ENCODE measurements around the gene MESD. TPM values are rescaled to one million over a fixed set of nuclear protein-coding genes. Genes with fewer than 3 reads are reported as not detected.

The MESD gene
- total and polyA plus RNA-seq, 2 of the 4 experiments (the other 2 are of a cell fraction) = 10.0 to 14.0 TPM

DNA sequence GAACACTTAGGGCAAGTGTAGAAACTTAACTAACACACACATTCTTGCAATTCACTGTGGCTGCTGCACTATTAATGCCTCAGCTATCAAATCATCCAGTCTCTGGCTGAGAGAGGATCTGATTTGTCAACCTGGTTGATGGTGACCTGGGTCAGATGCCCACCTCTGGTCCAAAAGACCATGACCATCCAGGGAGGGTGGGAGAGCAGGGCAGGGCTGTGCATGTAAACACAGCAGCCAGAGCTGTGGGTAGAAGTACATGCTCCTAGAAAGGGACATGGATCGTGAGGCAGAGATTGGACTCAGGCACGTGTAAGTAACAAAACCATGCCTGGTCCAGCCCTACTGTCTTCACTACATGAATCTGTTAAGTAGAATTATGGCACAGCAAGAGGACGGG is 17.3 kb downstream of the MESD start:
- Histone ChIP-seq H4K5ac (ENCODE audit: low read depth, low read length) (no peak overlapping the region), H4K20me1 (ENCODE audit: insufficient read depth, low read length) (peaks cover 18% of the 10 kb centered on the region), H2BK15ac (ENCODE audit: low read depth, low read length) (no peak overlapping the region), H3K4me3 (ENCODE audit: insufficient read depth, low read depth, low read length) (no peak overlapping the region), H3K23ac (ENCODE audit: low read depth, low read length) (no peak overlapping the region), H3K4me2 (ENCODE audit: low read depth, low read length) (no peak overlapping the region), H2BK120ac (ENCODE audit: low read depth, low read length) (no peak overlapping the region), H3K27me3 (ENCODE audit: control insufficient read depth, insufficient read depth, low read length) (no peaks in the 10 kb centered on the region), H2AK9ac (replicated peaks; ENCODE audit: low read depth, low read length, poor library complexity) (no peak overlapping the region), H2BK5ac (ENCODE audit: low read depth, low read length, poor library complexity, severe bottlenecking) (no peak overlapping the region), H3K79me1 (ENCODE audit: low read depth in 1 of 2, low read length in 2 of 2) (peaks cover 19 to 22% of the 10 kb centered on the region in 2 experiments), H3K9me1 (ENCODE audit: insufficient read depth, low read length) (peaks cover 8% of the 10 kb centered on the region), H3K4me1 (ENCODE audit: control insufficient read depth, insufficient read depth, low read length) (peaks cover 8% of the 10 kb centered on the region), H3K36me3 (ENCODE audit: control insufficient read depth, insufficient read depth, low read length) (peaks cover 4% of the 10 kb centered on the region), H4K8ac (ENCODE audit: low read depth in 2 of 2, low read length in 2 of 2) (no peak overlapping the region), H3K4ac (ENCODE audit: low read depth, low read length) (no peak overlapping the region), H4K91ac (ENCODE audit: insufficient read depth, low read depth, low read length) (no peak overlapping the region), H3K14ac (replicated peaks; ENCODE audit: low read depth, low read length) (no peak overlapping the region), H3K27ac (ENCODE audit: insufficient read depth, low read length) (no peak overlapping the region), H3K18ac (ENCODE audit: low read depth, low read length) (no peak overlapping the region), H3K56ac (ENCODE audit: extremely low read depth, insufficient read depth, low read length) (no peak overlapping the region), H2BK20ac (ENCODE audit: low read depth, low read length) (no peak overlapping the region), H2AK5ac (ENCODE audit: low read depth, low read length) (no peak overlapping the region), H3K9me3 (ENCODE audit: control insufficient read depth, insufficient read depth, low read length) (no peaks in the 10 kb centered on the region), H3K9ac (ENCODE audit: low read depth, low read length) (no peak overlapping the region), H2AFZ (replicated peaks; ENCODE audit: low read length, poor library complexity) (no peak overlapping the region)
- in situ Hi-C loops (cut with MboI; ENCODE audit: low sequenced_read_pairs) = loop anchor here (5.0 kb wide), 2 partner anchors 195 to 405 kb away; partner anchors contain the start of gene CEMIP
- intact Hi-C loops (cut with micrococcal nuclease) = loop anchor here (5.0 kb wide), 3 partner anchors 90 to 405 kb away; partner anchors contain the start of gene ABHD17C
- ATAC-seq (ENCODE audit: low read depth) (no peak), DNase-seq (no peak)
- no CpG with 5 or more reads among the region's 3 CpGs for WGBS, 2 experiments (ENCODE audit: extremely low coverage in 2 of 2, insufficient read length in 1 of 2)
- CTCF ChIA-PET = no interaction called here
- TF ChIP-seq BHLHE40 (IDR thresholded peaks at IDR 0.05; ENCODE audit: low read depth, low read length) (no peak), MXI1 (IDR thresholded peaks at IDR 0.05; ENCODE audit: borderline replicate concordance, low read depth, low read length) (no peak), NFE2L2 (IDR thresholded peaks at IDR 0.05; ENCODE audit: low read depth, low read length) (no peak), CHD1 (IDR thresholded peaks at IDR 0.05; ENCODE audit: low read depth, low read length) (no peak), RCOR1 (IDR thresholded peaks at IDR 0.05; ENCODE audit: insufficient replicate concordance, low read length) (no peak), RAD21 (IDR thresholded peaks at IDR 0.05; ENCODE audit: low read length) (no peak), CEBPB (IDR thresholded peaks at IDR 0.05; ENCODE audit: low read depth, low read length) (no peak), RFX5 (IDR thresholded peaks at IDR 0.05; ENCODE audit: low read depth, low read length) (no peak), MAFK (IDR thresholded peaks at IDR 0.05; ENCODE audit: low read depth, low read length) (no peak), MAZ (IDR thresholded peaks at IDR 0.05; ENCODE audit: borderline replicate concordance, low read depth, low read length) (no peak), FOS (IDR thresholded peaks at IDR 0.05; ENCODE audit: low read depth, low read length) (no peak), POLR2A (IDR thresholded peaks at IDR 0.05; ENCODE audit: low read depth, low read length) (no peak), SMC3 (IDR thresholded peaks at IDR 0.05; ENCODE audit: low read depth, low read length) (no peak)
- TF ChIP-seq, protein P1, sequence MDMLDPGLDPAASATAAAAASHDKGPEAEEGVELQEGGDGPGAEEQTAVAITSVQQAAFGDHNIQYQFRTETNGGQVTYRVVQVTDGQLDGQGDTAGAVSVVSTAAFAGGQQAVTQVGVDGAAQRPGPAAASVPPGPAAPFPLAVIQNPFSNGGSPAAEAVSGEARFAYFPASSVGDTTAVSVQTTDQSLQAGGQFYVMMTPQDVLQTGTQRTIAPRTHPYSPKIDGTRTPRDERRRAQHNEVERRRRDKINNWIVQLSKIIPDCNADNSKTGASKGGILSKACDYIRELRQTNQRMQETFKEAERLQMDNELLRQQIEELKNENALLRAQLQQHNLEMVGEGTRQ (IDR thresholded peaks at IDR 0.05; ENCODE audit: low read depth, low read length) = no peak
- TF ChIP-seq, protein P2, sequence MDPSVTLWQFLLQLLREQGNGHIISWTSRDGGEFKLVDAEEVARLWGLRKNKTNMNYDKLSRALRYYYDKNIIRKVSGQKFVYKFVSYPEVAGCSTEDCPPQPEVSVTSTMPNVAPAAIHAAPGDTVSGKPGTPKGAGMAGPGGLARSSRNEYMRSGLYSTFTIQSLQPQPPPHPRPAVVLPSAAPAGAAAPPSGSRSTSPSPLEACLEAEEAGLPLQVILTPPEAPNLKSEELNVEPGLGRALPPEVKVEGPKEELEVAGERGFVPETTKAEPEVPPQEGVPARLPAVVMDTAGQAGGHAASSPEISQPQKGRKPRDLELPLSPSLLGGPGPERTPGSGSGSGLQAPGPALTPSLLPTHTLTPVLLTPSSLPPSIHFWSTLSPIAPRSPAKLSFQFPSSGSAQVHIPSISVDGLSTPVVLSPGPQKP (IDR thresholded peaks at IDR 0.05; ENCODE audit: borderline replicate concordance, low read depth, low read length) = no peak
- TF ChIP-seq, protein P3, sequence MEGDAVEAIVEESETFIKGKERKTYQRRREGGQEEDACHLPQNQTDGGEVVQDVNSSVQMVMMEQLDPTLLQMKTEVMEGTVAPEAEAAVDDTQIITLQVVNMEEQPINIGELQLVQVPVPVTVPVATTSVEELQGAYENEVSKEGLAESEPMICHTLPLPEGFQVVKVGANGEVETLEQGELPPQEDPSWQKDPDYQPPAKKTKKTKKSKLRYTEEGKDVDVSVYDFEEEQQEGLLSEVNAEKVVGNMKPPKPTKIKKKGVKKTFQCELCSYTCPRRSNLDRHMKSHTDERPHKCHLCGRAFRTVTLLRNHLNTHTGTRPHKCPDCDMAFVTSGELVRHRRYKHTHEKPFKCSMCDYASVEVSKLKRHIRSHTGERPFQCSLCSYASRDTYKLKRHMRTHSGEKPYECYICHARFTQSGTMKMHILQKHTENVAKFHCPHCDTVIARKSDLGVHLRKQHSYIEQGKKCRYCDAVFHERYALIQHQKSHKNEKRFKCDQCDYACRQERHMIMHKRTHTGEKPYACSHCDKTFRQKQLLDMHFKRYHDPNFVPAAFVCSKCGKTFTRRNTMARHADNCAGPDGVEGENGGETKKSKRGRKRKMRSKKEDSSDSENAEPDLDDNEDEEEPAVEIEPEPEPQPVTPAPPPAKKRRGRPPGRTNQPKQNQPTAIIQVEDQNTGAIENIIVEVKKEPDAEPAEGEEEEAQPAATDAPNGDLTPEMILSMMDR (conservative IDR thresholded peaks at IDR 0.05; ENCODE audit: low read depth, low read length) = no peak
- dilution Hi-C loops (cut with HindIII; ENCODE audit: low sequenced_read_pairs, unreplicated experiment) = no loop called here
- BruUV-seq (replicated peaks) = no TSS peak
- POLR2A ChIA-PET (ENCODE audit: unreplicated experiment) = no interaction called here

Measured in IMR-90 (cell line).